ENCODE measurements around the gene IRAK1.

IRAK1 gene

GRCh38 chrX:154059729-154060245 is 40.1 kb upstream of the IRAK1 start:
- Histone ChIP-seq H3K9ac (ENCODE audit: low read length) (no peak overlapping the region), H3K27ac (ENCODE audit: low read depth, low read length) (no peak overlapping the region), H2BK5ac (ENCODE audit: low read length) (no peak overlapping the region), H3K4me3 (ENCODE audit: low read length) (no peak overlapping the region), H2BK120ac (ENCODE audit: low read depth, low read length) (no peak overlapping the region), H3K36me3 (ENCODE audit: control insufficient read depth, insufficient read depth, low read length) (no peaks in the 10 kb centered on the region), H3K79me2 (ENCODE audit: control insufficient read depth, insufficient read depth, low read length) (peaks cover 13% of the 10 kb centered on the region), H2BK15ac (replicated peaks; ENCODE audit: low read depth) (no peak overlapping the region), H3K23ac (ENCODE audit: low read length) (no peak overlapping the region), H3K4me2 (ENCODE audit: low read length) (no peak overlapping the region), H3K4ac (ENCODE audit: low read depth, low read length) (no peak overlapping the region), H4K5ac (ENCODE audit: low read length) (no peak overlapping the region), H3K18ac (ENCODE audit: low read length) (no peak overlapping the region), H3K4me1 (ENCODE audit: control insufficient read depth, low read depth, low read length) (no peaks in the 10 kb centered on the region), H3K79me1 (ENCODE audit: low read length) (peaks cover 4% of the 10 kb centered on the region), H4K8ac (ENCODE audit: low read depth, low read length) (no peak overlapping the region), H3K56ac (ENCODE audit: low read length) (no peak overlapping the region), H3K27me3 (ENCODE audit: insufficient read depth, low read length, poor library complexity) (no peaks in the 10 kb centered on the region), H2AK5ac (ENCODE audit: low read length) (no peak overlapping the region)
- no CpG with 5 or more reads among the region's 5 CpGs for WGBS (ENCODE audit: extremely low coverage, insufficient coverage, low lambda C conversion rate)
- no peak for DNase-seq

GRCh38 chrX:154059231-154059630 is 39.5 kb upstream of the IRAK1 start:
- H2AK5ac ChIP-seq (ENCODE audit: low read length) = no peak overlapping the region
- H4K8ac ChIP-seq (ENCODE audit: low read depth, low read length) = no peak overlapping the region
- DNase-seq = no peak
- H3K23ac ChIP-seq (ENCODE audit: low read length) = no peak overlapping the region
- H3K27ac ChIP-seq (ENCODE audit: low read depth, low read length) = no peak overlapping the region
- peaks cover 13% of the 10 kb centered on the region for H3K79me2 ChIP-seq (ENCODE audit: control insufficient read depth, insufficient read depth, low read length)
- H3K4me1 ChIP-seq (ENCODE audit: control insufficient read depth, low read depth, low read length) = no peaks in the 10 kb centered on the region
- H4K5ac ChIP-seq (ENCODE audit: low read length) = no peak overlapping the region
- H3K27me3 ChIP-seq (ENCODE audit: insufficient read depth, low read length, poor library complexity) = no peaks in the 10 kb centered on the region
- H3K36me3 ChIP-seq (ENCODE audit: control insufficient read depth, insufficient read depth, low read length) = no peaks in the 10 kb centered on the region
- H3K4ac ChIP-seq (ENCODE audit: low read depth, low read length) = no peak overlapping the region
- WGBS (ENCODE audit: extremely low coverage, insufficient coverage, low lambda C conversion rate) = no CpG with 5 or more reads among the region's 1 CpG
- no peak overlapping the region for H3K4me3 ChIP-seq (ENCODE audit: low read length)
- no peak overlapping the region for H3K4me2 ChIP-seq (ENCODE audit: low read length)
- H2BK15ac ChIP-seq (replicated peaks; ENCODE audit: low read depth) = no peak overlapping the region
- no peak overlapping the region for H3K9ac ChIP-seq (ENCODE audit: low read length)
- H3K18ac ChIP-seq (ENCODE audit: low read length) = no peak overlapping the region
- no peak overlapping the region for H2BK120ac ChIP-seq (ENCODE audit: low read depth, low read length)
- H3K79me1 ChIP-seq (ENCODE audit: low read length) = peaks cover 4% of the 10 kb centered on the region
- no peak overlapping the region for H2BK5ac ChIP-seq (ENCODE audit: low read length)
- H3K56ac ChIP-seq (ENCODE audit: low read length) = no peak overlapping the region

GRCh38 chrX:154058214-154058997 is 38.7 kb upstream of the IRAK1 start:
- Histone ChIP-seq H2AK5ac (ENCODE audit: low read length) (no peak overlapping the region), H4K5ac (ENCODE audit: low read length) (no peak overlapping the region), H3K79me1 (ENCODE audit: low read length) (peaks cover 4% of the 10 kb centered on the region), H2BK15ac (replicated peaks; ENCODE audit: low read depth) (no peak overlapping the region), H4K8ac (ENCODE audit: low read depth, low read length) (no peak overlapping the region), H3K27ac (ENCODE audit: low read depth, low read length) (no peak overlapping the region), H2BK5ac (ENCODE audit: low read length) (no peak overlapping the region), H2BK120ac (ENCODE audit: low read depth, low read length) (no peak overlapping the region), H3K9ac (ENCODE audit: low read length) (no peak overlapping the region), H3K23ac (ENCODE audit: low read length) (no peak overlapping the region), H3K56ac (ENCODE audit: low read length) (no peak overlapping the region), H3K18ac (ENCODE audit: low read length) (no peak overlapping the region), H3K4me1 (ENCODE audit: control insufficient read depth, low read depth, low read length) (no peaks in the 10 kb centered on the region), H3K4me2 (ENCODE audit: low read length) (no peak overlapping the region), H3K27me3 (ENCODE audit: insufficient read depth, low read length, poor library complexity) (no peaks in the 10 kb centered on the region), H3K36me3 (ENCODE audit: control insufficient read depth, insufficient read depth, low read length) (no peaks in the 10 kb centered on the region), H3K79me2 (ENCODE audit: control insufficient read depth, insufficient read depth, low read length) (peaks cover 8% of the 10 kb centered on the region), H3K4ac (ENCODE audit: low read depth, low read length) (no peak overlapping the region), H3K4me3 (ENCODE audit: low read length) (no peak overlapping the region)
- WGBS (ENCODE audit: extremely low coverage, insufficient coverage, low lambda C conversion rate) = no CpG with 5 or more reads among the region's 11 CpGs
- DNase-seq = no peak

- Histone ChIP-seq H3K79me2 (ENCODE audit: control insufficient read depth, insufficient read depth, low read length) (peaks cover 5% of the 10 kb centered on the region), H4K5ac (ENCODE audit: low read length) (no peak overlapping the region), H3K79me1 (ENCODE audit: low read length) (peaks cover 4% of the 10 kb centered on the region)
These were observed 38.1 kb upstream of the IRAK1 start for GRCh38 chrX:154057791-154058190.

GRCh38 chrX:154056770-154057241 is 37.1 kb upstream of the IRAK1 start:
- H2BK15ac ChIP-seq (replicated peaks; ENCODE audit: low read depth) = no peak overlapping the region
- no CpG with 5 or more reads among the region's 8 CpGs for WGBS (ENCODE audit: extremely low coverage, insufficient coverage, low lambda C conversion rate)
- H3K27ac ChIP-seq (ENCODE audit: low read depth, low read length) = no peak overlapping the region
- no peak overlapping the region for H3K4me3 ChIP-seq (ENCODE audit: low read length)
- H3K79me1 ChIP-seq (ENCODE audit: low read length) = peaks cover 4% of the 10 kb centered on the region
- no peaks in the 10 kb centered on the region for H3K36me3 ChIP-seq (ENCODE audit: control insufficient read depth, insufficient read depth, low read length)
- no peak overlapping the region for H2BK120ac ChIP-seq (ENCODE audit: low read depth, low read length)
- H2BK5ac ChIP-seq (ENCODE audit: low read length) = no peak overlapping the region
- no peak overlapping the region for H3K4me2 ChIP-seq (ENCODE audit: low read length)
- H3K79me2 ChIP-seq (ENCODE audit: control insufficient read depth, insufficient read depth, low read length) = peaks cover 3% of the 10 kb centered on the region
- H3K23ac ChIP-seq (ENCODE audit: low read length) = no peak overlapping the region
- no peak overlapping the region for H3K4ac ChIP-seq (ENCODE audit: low read depth, low read length)
- H2AK5ac ChIP-seq (ENCODE audit: low read length) = no peak overlapping the region
- H3K27me3 ChIP-seq (ENCODE audit: insufficient read depth, low read length, poor library complexity) = no peaks in the 10 kb centered on the region
- no peak overlapping the region for H4K5ac ChIP-seq (ENCODE audit: low read length)
- H3K4me1 ChIP-seq (ENCODE audit: control insufficient read depth, low read depth, low read length) = no peaks in the 10 kb centered on the region
- H3K9ac ChIP-seq (ENCODE audit: low read length) = no peak overlapping the region
- no peak overlapping the region for H4K8ac ChIP-seq (ENCODE audit: low read depth, low read length)
- DNase-seq = no peak
- no peak overlapping the region for H3K56ac ChIP-seq (ENCODE audit: low read length)
- no peak overlapping the region for H3K18ac ChIP-seq (ENCODE audit: low read length)

More at GRCh38 chrX:154057791-154058190, 38.1 kb upstream of the IRAK1 start:
- H2AK5ac ChIP-seq (ENCODE audit: low read length) = no peak overlapping the region
- no peak overlapping the region for H3K23ac ChIP-seq (ENCODE audit: low read length)
- H3K4me2 ChIP-seq (ENCODE audit: low read length) = no peak overlapping the region
- no peak overlapping the region for H2BK120ac ChIP-seq (ENCODE audit: low read depth, low read length)
- no peaks in the 10 kb centered on the region for H3K4me1 ChIP-seq (ENCODE audit: control insufficient read depth, low read depth, low read length)
- H3K36me3 ChIP-seq (ENCODE audit: control insufficient read depth, insufficient read depth, low read length) = no peaks in the 10 kb centered on the region
- no peak overlapping the region for H2BK5ac ChIP-seq (ENCODE audit: low read length)
- no peak overlapping the region for H3K56ac ChIP-seq (ENCODE audit: low read length)
- H3K4me3 ChIP-seq (ENCODE audit: low read length) = no peak overlapping the region
- DNase-seq = no peak
- H2BK15ac ChIP-seq (replicated peaks; ENCODE audit: low read depth) = no peak overlapping the region
- H3K27me3 ChIP-seq (ENCODE audit: insufficient read depth, low read length, poor library complexity) = no peaks in the 10 kb centered on the region
- no peak overlapping the region for H3K27ac ChIP-seq (ENCODE audit: low read depth, low read length)
- no peak overlapping the region for H3K18ac ChIP-seq (ENCODE audit: low read length)
- H4K8ac ChIP-seq (ENCODE audit: low read depth, low read length) = no peak overlapping the region
- no peak overlapping the region for H3K4ac ChIP-seq (ENCODE audit: low read depth, low read length)
- no peak overlapping the region for H3K9ac ChIP-seq (ENCODE audit: low read length)
- no CpG with 5 or more reads among the region's 1 CpG for WGBS (ENCODE audit: extremely low coverage, insufficient coverage, low lambda C conversion rate)

All from mesendoderm (in vitro differentiated cells).